GM18867 (cell line): ENCODE measurements around the gene POLG.

ENCODE experiments used
- ATAC-seq: cut with Tn5 transposase; IDR thresholded peaks from one replicate; pipeline ENCODE4 v1.9.1; 2021; ENCODE audit warnings: mild to moderate bottlenecking, moderate library complexity; ENCODE audit not compliant: unreplicated experiment

POLG gene

GRCh38 chr15:89370120-89370977 is 35.7 kb upstream of the POLG start:
- ATAC-seq = no peak

DNA sequence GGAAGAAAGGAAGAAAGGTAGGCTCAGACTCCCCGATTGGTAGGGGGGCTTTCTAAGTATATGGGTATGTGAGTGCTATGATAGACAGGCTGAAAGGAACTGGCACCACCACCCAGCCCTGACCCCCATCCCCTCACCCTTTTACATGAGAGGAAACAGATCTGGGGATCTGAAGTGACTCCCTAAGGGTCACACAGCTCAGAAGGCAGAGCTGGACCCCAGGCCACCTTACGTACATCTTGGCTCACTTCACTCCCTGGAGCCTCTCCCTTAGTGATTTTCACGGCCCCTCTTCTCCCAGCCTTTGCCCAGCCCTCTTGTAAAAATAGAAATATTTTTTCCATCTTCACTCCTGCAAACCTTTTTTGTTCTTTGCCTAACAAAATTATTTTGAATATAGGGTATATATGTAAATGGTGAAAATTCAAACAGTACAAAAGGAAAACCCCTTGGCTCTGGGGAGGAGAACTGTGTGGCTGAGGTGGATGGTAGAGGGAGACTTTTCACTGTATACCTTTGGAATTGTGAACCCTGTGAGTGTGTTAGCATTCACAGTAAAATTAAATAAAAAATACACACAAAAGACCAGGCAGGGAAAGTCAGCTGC is 34.8 kb upstream of the POLG start:
- ATAC-seq = no peak

DNA sequence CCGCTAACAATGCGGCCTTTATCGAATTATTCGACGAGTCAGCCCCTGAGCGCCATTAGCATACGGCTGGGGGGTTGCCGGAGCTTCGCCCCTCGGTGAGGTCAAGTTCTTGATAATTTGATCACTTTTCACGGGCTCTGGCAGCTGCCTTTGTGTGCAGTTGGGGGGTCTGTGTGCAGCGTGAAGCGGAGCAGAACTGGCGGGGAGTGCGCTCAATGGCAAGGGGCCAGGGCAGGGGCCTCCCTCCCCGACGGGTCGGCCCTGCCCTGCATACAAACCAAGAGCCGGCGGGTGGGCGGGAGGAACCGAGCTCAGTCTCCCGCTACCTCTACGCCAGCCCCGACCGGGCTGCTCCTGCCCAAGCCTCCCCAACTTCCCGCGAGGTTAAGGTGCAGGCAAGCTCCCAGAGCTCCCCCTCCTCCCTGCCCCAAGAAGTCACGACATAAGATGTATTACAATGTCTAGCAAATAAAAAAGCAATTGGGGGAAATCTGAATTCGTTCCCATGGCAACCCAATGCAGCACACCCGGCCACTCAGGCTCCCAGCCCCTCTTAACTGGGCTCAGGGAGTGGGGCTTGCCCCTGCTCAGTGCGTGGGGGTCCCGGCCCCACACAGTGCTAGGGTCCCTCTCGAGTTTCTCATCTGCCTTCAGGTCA is 34.1 kb upstream of the POLG start:
- no peak for ATAC-seq

DNA sequence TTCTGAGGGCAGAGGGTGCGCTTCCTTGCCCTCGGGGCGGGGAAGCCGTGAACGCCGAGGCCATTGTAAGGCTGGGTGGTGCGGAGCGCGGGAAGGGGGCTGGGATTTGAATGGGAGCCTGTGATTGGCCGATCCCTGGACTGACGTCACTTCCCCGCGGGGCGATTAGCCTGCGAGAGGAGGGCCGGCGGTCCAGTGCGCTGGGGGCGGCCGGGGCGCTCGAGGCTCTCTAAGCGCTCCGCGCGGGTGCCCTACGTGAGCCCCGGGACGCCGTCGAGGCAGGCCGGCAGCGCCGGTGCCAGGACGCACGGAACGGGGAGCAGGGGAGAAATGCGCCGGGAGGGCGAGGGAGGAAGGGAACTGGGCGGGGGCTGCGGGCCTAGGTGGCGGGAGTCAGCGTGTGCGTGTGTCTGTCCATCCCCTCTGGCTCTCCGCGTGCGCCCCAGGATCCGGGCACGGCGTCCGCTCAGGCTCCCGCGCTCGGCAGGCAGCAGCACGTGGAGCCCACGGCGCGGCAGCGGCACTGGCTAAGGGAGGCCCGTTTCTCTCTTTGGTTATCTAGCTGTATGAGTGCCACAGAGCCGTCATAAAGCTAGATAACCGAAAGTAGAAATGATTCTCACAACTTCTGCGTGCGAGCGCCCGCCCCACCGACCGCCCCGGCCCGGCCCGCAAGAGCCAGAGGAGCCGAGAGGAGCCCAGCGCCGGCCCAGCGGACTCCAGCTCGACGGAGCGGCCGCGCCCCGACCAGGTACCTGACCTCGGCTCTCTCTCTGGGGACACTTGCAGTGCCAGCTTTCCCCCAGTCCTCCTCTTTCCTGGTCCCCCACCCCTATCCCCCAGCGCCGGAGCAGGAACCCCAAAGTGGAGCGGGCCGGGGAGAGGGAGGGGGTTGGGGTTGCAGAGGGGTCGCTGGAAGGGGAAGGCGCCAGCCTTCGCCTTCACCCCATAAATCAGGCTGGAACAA is 33.1 kb upstream of the POLG start:
- ATAC-seq = no peak

DNA sequence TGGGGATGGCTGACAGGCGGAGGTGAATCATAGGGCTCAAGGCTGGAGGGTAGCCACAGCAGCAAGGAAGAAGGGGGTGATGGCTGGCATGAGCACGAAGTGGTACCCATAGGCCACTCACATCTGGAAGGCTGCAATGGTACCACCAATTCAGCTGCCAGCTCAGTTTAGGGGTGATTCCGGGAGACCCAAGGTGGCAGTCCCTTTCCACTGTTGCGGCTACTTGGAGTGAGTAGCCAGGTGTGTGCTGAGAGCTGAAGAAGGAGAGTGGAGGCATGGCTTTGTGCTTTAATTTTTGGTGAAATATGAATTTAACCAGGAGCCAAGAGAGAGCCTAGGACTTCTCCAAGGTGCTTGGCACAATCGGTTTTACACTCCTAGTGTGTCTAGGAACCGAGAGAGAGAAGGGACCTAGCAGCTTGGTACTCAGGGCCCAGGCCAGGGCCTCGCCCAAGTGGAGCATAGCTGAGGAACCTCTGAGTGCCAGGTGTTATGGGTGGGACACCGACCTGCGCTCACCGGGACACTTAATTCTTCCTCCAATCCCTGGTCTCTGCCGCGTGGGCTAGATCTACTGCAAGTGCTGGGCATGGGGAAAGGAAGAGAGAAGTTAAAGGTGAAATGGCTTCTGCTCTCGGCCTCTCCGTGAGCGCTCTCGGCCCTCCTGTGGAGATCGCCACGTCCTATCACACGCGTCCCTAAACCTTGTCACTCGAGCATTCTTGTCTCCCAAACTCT is 32.2 kb upstream of the POLG start:
- no peak for ATAC-seq

DNA sequence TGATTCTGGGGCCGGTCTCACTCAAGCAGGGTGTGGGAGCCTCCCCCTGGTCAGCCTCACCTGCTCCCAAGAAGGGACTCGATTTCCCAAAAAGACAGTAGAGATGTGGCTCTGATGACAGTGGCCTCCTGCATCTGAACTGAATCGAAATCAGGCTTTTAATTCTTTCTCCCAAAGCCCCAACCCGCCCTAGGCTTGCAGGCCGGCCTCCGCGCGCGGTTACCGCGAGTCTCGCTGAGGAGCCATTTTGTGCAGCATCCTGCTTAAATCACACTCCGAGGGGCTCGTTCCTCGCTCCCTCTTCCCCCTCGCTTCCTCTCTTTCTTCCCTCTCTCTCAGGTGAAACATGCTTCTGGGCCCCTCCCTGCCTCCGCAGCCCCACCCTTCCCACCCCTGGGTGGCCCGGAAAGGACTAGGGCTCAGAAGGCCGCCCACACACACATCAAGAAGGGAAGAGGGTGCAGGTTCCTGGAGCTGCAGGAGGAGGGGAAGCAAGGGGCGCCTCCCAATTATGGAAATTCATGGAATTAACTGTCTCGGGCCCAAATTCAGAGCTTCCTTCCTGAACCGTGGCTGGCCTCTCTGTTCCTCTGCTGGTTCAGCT is 30.9 kb upstream of the POLG start:
- no peak for ATAC-seq

- no peak for ATAC-seq
Observed at GRCh38 chr15:89364741-89365450, 30.3 kb upstream of the POLG start.

DNA sequence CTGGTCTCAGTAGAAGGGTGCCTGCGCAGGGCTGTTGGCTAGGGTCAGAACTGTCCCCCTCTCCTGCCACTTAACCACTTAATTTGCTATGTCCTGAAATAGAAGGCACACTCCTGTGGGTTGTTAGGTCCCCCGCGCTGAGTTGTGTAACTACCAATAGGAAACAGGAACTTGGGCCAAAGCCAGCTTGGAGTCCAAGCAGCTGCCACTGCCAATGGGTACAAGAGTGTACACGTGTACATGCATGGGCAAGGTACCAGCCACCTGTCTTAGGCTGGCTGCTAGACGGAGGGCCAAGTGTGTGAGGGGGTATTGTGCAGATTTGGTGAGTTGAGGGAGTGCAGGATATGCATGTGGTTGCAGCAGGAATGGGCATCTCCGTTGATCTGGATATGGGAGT is 29.7 kb upstream of the POLG start:
- ATAC-seq = no peak

DNA sequence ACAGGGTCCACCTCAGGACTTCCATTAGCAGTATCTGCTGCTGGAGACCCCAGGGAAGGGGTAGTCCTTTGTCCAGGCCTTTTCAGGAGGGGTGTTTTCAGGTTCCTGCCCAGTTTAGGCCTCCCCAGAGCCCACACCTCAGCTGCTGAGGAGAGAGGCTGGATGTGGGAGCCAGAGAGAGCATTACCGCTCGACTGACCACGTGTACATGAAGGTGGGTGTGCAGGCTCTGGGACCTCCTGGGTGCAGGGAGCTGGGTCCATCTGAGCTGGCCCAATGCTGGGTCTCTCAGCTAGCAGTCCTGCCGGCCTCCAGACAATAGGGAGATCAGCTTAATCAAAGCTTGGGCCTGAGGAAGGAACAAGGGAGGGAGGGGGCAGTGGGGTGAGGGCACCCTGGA is 29.1 kb upstream of the POLG start:
- ATAC-seq = no peak

DNA sequence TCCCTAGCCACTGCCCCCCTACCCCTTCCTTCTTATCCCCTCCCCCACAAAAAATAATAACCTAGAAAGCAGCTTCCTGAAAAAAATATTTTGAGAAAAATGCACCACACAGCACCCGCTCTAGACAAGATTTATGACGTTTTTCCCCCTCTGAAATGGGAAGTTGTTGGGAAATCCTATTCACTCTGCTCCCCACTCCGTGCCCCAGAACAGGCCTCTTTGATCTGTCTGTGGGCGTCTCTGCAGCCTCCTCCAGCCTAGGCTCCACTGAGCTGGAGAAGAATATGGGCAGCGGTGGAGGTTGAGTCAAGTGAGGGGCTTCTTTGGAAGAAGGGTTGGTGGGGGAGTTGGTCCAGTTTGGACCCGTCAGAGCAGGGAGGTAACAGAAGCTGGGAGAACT is 28.5 kb upstream of the POLG start:
- no peak for ATAC-seq

DNA sequence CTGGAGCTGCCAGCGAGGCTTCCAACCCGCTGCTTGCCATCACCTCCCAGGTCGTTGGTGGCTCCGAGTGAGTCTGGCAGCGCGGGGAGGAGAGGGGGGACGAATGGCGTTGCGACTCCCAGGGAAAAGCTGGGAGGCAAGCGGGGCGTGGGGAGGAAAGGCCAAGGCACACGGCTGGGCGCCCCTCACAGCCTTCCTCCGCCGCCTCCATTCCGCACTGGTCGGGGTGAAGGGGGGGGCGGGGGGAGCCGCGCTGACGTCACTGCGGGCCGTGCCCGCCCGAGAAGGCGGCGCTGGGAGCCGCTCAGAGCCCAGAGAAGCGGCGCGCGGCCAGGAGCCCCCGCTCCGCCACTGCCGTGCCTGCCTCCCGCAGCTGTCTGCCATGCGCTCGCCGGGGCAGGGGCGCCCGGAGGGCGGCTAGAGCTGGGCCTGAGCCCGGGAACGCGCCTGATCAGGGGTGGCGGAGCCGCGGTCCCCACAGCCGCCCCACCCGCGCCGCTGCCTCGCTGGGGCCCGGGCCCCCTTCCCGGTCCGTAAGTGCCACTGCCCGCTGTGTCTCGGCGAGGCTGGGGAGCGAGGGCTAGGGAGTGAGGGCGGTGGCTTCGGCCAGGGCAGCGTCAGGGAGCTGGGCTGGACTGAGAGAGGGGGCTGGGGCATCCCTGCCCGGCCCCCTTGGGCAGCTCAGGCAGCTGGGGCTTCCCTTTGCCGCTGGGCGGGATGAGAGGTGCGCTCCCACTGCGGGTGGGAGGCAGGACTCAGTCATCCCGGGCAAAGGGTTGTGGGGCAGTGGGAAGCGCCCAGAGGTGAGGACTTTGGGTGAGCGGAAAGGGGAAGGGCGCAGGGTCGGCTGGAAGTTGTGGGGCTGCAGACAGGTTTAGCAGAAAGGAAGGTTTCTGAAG is 27.8 kb upstream of the POLG start:
- no peak for ATAC-seq

DNA sequence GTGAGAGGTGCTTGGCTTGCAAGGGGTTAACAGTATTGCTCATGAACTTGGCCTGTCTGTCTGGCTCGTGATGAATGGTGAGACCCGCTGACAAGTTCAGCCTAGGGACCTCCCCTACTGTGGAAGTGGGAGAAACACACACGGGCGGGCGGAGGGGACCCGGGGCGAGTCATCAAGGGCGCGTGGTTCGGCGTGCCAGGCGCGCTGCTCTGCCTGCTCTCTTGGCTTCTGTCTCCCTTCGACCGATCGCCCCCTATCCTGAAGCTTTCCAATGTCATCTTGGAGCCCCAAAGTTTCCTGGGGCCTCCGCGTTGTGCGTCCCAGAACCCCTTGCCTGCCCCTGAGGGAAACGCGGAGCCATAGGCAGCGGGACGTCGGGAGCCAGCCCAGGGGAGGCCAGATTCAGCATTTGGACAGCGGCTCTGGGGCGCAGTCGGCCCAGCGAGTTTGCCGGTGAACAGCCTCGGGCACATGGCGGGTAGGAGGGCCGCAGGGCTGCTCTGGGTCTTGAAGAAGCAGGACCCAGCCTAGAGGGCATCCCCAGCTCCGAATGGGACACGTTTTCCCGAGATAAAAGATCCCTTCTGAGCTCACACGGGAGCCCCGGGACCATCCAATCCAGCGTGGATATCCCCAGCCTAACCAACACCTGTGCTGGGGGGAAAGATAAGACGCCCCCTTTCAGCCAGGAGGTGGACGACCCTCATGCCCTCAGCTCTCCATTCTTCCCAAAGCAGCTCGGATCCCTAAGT is 27.0 kb upstream of the POLG start:
- ATAC-seq = no peak

GRCh38 chr15:89360294-89360971 is 25.8 kb upstream of the POLG start:
- no peak for ATAC-seq

DNA sequence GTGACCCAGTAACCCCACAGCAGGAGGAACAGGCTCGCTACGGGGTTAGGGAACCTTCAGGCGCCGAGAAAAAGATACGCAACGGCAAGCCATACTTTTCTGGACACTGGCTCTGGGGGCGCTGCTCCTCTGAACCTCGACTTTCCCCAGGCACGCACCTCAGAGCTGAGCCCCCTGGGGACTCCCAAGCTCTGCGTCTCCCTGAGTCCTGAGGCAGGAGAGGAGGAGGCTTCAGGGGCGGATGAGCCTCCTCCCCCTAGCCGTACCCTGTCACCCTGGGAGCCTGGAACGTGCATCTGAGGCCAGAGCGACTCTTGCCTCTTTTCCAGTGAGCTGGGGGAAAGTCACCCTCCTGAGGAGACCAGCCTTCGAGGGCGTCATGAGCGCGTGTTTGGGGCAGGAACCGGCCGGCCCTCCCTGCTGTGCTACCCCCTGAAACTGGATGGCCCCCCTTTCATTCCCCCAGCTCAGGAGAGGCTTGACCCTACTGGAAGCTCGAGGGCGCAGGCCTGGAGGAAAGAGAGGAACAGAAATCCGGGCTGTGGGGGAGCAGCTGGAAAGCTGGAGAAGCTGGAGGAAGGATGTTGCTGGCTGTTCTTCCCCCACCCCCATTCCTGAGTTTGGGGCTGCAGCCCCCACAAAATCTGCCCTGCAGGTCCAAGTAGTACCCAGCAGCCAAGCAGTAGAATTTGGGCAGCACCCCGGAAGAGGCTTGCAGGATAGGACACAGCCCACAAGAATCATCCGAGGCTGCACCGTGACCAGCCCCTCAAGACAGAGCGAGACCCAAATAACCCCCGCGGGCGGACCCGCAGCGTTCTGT is 25.1 kb upstream of the POLG start:
- ATAC-seq = no peak

- peak; percentile 87 for ATAC-seq
Observed at GRCh38 chr15:89358755-89359439, 24.3 kb upstream of the POLG start.

DNA sequence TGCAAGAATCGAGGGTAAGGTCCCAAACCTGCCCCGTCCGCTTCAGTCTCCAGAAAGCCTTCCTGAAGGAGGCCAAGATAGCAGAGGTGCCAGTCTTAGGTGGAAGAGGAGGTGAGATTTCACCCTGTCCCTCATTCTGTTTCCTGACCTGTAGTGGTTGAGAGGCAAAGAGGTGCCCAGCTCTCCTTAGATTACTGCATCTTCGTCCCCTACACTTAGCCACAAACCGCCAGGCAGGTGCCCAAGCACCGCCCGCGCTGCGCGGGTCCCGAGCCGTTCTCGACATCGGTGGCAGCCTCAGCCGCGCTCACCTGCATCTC is 23.8 kb upstream of the POLG start:
- ATAC-seq = no peak
